GM10847 (cell line): Measurements from ENCODE around the gene C11orf21.

ENCODE experiments used
- POLR2A ChIP-seq: IDR thresholded peaks from 2 replicates; pipeline ENCODE4 v1.6.1; 2011; ENCODE audit not compliant: insufficient read length; ENCODE audit errors: extremely low read depth

The C11orf21 gene

DNA sequence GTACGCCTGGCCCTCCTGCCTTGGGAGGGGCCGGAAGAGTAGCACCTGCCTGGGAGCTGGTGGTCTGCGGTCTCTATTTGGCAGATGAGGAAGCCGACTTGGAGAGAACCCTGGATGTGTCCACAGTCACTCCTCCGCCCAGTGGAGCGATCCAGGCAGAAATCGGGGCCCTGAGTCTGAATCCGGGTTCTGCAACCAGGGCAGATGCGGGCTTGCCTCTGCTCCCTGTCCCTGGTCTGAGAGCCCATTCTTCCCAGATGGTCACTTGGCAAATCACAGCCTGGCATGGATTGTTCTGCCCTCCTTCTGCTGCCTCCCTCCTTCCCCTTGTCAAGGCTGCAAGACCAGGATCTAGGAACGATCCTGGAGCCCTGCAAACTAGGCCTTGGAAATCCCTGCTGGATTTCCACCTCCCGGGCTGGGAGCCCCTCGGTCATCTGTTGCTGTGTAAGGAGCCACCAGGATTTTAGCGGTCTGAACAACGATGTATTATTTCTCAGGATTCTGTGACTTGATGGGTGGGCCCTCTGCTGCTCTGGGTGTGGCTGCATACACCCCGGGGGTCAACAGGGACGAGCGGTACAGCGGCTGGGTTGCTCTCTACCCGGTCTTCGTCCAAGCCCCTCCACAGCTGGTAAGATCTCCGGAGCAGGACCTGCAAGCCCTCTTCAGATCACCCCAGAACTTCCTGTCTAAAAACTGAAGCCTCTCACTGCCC, 29.3 kb downstream of the C11orf21 start:
- TF ChIP-seq POLR2A: no peak

DNA sequence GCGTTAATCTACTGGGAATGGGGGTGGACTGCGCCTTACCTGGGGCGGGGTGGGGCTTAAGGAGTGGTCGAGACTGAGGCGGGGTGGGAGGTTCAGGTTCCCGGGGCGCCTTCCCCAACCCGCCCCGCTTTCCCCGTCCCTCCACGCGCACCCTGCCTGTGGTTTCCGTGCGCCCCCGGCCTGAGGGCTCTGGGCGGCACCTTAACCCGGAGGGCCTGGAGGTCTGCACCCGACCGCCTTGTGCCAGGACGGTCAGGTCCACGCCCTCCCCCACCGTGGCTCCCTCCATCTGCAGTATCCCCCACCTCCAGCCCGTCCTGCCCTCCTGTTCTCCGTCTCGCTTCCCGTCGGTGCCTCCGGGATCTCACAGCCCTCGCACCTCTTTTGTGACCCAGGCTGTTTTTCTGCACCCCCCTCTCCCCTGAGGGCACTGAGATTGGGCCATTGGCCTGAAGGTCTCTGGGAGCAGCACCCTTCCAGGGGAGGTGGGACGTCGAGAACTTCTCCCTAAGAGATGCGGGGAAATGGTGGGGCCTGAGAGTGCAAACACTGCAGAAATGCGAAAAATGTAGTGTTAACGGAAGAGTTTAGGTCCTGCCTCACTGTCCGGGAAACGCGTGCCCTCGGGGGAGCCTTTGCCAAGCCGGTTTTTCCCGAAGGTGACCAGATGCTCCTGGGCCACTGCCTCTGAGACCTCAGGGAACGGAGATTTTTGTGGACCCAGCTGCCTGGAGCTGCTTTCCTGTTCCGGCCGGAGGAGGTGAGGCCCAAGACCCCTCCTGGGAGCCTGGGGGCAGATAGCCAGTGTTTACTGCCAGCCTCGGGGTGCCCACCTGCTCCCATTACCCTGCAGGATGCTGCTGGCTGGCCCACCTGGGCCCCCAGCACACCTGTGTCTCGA, 30.1 kb downstream of the C11orf21 start:
- no peak for TF ChIP-seq POLR2A

- no peak for TF ChIP-seq POLR2A
Measured at GRCh38 chr11:2271077-2271326, 30.7 kb downstream of the C11orf21 start.

- no peak for TF ChIP-seq POLR2A
Measured at GRCh38 chr11:2270322-2271076, 31.2 kb downstream of the C11orf21 start, which contains the start of gene ASCL2. ASCL2 (minus strand) TSS chr11:2270588; CDS start chr11:2270332, 256 bp downstream.

DNA sequence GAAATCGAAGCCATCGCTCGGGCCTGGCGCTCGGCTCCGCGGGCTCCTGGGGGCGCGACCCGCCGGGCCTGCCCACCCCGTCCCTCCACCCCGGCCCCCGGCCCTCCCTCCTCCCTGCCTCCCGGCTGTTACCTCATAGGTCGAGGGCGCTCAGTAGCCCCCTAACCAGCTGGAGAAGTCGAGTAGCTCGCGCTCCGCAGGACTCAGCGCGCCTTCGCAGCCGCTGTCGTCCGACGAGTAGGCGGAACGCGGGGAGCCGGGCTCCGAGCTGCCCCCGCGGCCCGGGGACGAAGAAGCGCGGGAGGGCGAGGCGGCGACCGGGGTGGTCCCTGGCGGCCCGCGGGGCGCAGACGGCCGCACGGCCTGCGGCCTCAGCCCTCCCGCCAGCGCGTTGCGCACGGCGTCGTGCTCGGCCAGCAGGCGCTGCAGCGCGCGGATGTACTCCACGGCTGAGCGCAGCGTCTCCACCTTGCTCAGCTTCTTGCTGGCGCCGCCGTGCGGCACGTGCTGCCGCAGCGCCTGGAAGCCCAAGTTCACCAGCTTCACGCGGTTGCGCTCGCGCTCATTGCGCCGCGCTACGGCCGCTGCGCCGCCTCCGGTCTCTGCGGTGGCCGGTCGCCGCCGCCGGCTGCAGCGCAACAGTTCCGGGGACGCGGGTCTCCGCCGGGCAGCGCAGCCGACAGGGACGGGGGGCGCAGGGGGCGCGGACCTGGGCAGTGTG, 32.0 kb downstream of the C11orf21 start:
- TF ChIP-seq POLR2A: no peak

DNA sequence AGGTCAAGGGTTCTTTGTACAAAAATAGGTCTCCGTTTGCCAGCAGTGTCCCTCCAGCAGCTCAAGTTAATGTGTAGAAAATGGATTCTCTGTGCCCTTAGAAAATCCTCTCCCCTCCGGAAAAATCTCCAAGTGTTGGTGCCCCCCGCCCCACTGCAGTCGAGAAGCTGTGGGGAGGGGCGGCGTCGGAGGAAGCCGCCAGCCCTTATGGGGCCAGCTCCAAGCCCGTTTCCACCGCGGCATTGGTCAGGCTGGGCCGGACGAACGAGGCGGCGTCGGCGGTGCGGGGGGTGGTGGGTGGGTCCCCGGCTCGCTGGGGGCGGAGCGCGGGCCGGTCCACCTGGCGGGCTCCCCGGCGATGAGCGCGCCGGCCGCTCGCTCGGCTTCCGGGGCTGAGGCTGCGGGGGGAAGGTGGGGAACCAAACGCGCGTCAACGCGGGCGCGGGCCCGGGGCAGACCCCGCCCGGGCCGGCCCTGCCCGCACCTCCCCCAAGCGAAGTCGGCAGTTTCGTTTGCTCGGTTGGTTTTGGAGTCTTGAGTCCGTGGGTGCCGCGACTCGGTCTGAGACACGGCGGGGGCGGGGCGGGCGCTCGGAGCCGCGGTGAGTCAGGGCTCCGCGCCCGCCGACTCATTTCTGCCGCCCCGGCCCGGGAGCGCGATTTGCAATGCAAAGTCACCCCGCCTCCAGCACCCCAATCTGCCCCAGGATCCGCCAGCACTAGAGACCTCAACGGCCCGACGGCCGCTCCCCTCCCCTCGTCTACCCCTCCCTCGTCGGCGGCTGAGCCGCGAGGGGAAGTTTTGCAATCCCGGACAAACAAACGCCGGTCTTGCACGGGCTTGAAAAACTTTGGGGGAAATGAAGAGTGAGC, 32.8 kb downstream of the C11orf21 start:
- TF ChIP-seq POLR2A: no peak

DNA sequence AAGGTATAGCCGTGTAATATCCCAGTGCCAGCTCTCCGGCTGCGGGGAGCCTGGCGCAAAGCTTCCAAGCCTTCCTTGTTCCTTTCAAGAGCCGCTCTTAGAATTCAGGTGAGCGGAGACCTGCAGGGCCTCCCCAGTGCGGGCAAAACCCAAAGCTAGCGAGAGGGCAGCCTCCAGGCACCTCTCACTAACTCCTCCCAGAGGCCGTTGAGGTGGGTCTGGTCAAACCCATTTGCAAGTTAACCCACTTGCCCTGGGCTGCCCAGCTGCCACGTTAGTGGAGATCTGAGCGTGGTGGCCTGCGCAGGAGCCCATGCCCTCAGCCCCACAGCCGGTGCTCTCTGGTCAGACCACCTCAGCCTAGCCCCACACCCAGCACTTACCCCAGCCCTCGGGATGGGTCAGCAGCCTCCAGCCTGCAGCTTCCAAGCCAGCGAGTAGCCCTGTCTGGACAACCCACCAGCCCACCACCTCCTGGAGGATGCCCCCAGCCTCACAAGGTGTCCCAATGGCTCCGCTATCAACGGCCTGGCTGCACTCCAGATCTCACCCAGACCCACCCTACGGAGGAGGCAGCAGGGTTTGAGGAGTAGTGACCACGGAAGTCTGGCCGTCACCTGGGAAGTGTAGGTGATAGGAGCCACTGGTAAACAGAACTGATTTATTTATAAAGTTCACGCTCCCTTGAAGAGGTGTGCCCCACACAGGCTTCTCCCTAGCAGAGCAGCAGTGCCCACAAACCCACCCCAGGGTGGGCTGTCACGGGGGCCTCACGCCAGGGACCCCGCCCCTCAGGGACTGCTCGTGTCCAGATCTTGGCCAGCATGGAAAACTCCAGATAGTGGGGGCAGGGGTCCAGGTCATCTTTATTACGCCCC, 33.6 kb downstream of the C11orf21 start:
- no peak for TF ChIP-seq POLR2A

- TF ChIP-seq POLR2A: no peak
Measured at GRCh38 chr11:2267306-2267850, 34.3 kb downstream of the C11orf21 start.

- TF ChIP-seq POLR2A: no peak
Measured at GRCh38 chr11:2266586-2267305, 35.0 kb downstream of the C11orf21 start.

DNA sequence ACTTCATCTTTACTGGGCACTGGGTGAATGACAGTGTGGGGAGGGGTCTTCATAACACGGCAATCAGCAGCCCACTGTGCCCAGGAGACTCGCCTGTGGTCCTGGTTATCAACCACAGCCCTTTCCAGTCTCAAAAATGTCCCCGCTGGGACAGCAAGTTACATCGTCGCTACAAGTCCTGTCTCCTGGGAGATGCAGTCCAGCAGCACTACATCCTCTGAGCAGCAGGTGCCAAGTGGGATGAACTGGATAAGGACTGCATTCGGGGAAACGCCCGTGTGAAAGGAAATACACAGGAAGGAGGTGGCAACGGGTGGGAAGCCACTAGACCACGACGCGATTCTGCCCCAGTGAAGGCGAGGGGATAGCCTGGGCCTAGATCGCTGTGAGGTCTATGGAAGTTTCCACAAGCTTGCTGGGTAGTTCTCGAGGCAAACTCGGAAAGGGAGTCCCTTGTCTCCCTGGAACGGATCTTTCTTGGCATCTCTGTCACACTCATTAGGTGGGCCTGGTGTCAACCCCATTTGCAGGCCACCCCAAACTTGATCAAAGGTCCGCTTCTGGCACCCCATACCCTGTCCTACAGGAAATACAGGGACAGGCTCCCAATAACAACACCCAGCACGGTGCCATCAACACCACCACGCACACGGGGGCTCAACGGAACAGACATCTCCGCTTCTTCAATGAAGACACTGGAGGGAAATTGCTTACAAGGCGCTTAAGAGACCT, 35.7 kb downstream of the C11orf21 start:
- no peak for TF ChIP-seq POLR2A

DNA sequence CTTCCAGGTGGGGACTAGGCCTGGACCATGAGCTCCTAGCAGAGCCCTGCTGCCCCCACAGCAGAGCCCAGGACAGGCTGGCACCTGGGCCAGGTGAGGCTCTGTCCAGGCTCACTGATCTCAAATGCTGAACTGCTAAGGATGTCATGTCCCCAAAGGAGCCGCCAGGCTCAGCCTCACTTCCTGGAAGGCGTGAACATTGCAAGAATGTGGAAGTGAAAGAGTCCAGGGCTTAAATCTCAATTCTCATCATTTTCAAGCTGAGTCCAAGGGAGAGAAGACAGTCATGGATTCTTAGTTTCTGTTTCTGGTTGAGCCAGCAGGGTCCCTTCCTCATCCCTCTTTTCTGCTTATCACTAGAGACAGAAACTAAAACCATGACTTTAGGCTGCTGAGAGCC, 36.3 kb downstream of the C11orf21 start:
- TF ChIP-seq POLR2A: no peak

- no peak for TF ChIP-seq POLR2A
Measured at GRCh38 chr11:2264366-2265053, 37.2 kb downstream of the C11orf21 start.
